Cardiac septum (tissue), 1 donor: ENCODE data around the gene PSMC5. TPM values are rescaled to one million over a fixed set of nuclear protein-coding genes. Genes with fewer than 3 reads are reported as not detected.
"Not testable (repeated sequence)": the region's sequence is repeated elsewhere in the genome, so short reads cannot be mapped to it uniquely, and the experiment has no call there.

ENCODE experiments used
- DNase-seq: peaks from one replicate; pipeline ENCODE4 v3.0.0-alpha.2; 2020; ENCODE audit warnings: low spot score
- intact Hi-C: fragments of 100-400 bp; cut with DNase I; formaldehyde crosslinking; loops from one replicate; pipeline ENCODE4 v1.14.0; 2022
- long read RNA-seq: library from polyadenylated mRNA; unstranded; transcript quantifications from one replicate; pipeline ENCODE4 v2.0.0, GENCODE V29; 2021
- total RNA-seq: library from RNA; stranded (reverse); fragmentation: NEBNext Ultra II Directional; extraction: Animal tissue kit (Norgen Biotek cat#: 25700); gene quantifications from one replicate; pipeline ENCODE4 v1.2.1, GENCODE V29; 2021
- donor health status: DM: no; HTN: no; CAD: no.

PSMC5 gene
- 109 TPM for total RNA-seq
- long read RNA-seq, transcript PSMC5-201 (12 exons, 1,579 nt) = major isoform, 194 of 231 reads
- long read RNA-seq, transcript PSMC5-203 (12 exons, 1,680 nt) = minor isoform, 7 of 231 reads
- long read RNA-seq, partial matches to known transcripts = 11 of 231 reads
- long read RNA-seq, other reads (novel, unspliced or antisense) = 18 of 231 reads

DNA sequence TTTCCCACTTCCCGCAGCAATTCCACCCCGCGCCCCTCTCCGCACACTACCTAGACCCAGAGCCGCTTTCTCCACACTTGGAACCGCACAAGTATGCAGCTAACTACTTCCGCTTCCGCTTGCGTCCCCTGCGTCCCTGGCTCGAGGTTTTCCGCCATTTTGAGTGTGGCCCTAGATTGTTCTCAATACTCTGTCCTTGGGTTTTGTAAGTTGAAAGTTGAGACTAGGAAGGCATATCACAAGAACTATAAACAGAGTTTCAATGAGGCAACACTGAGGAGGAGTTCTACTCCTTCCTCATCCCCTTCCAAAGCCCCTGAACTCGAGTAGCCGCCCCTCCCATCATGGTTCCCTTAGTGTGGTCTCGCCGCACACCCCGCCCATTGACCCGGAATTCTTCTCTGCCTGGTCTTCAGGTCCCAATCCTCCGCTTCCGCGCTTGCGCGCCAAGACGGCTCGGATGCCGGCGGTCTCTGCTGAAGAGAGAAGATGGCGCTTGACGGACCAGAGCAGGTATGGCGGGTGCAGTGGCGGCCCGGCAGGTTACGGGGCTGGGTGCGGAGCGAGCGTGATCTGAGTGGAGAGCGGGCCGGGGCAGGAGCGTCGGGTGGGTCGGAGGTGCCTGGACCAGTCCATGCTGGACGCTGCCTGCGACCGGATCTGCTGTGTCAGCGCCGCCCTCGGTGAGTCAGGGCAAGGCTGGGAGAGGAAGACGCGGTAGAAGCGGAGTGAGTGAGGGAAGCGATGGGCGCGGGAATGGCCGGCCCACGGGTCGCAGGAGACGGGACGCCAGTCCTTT, at the start of gene PSMC5, which contains the start of gene FTSJ3:
PSMC5 (plus strand) TSS at position 430 of the 799 bp plus-strand sequence; CDS start at position 490, 60 bp downstream.
FTSJ3 (minus strand) TSS at position 662 of the 799 bp plus-strand sequence. CDS start 761 bp downstream, outside the sequence.
- intact Hi-C loops = loop anchor here (2.0 kb wide), 1 partner anchor 52 kb away; the partner anchor contains the start of gene DDX42
- peak; percentile 98 for DNase-seq

DNA sequence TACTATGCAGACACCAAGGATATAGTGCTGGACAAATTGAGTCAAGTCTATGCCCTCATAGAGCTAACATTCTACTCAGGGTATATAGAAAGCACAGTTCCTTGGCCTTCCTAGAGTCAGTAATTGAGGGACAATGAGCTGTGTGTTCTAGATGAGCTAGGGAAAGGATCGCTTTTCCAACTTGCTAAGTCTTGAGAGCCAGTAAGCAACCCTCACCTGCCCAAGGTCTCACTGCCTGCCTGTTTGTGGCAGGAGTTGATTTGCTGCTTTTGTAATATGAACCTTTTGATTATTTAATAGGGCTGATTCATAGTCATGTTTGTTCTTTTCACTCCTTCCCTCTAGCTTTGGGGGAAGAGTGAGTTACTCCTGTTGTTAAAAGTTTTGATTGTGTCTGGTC, 46.7 kb upstream of the PSMC5 start:
- DNase-seq = no peak
- intact Hi-C loops = no loop called here

DNA sequence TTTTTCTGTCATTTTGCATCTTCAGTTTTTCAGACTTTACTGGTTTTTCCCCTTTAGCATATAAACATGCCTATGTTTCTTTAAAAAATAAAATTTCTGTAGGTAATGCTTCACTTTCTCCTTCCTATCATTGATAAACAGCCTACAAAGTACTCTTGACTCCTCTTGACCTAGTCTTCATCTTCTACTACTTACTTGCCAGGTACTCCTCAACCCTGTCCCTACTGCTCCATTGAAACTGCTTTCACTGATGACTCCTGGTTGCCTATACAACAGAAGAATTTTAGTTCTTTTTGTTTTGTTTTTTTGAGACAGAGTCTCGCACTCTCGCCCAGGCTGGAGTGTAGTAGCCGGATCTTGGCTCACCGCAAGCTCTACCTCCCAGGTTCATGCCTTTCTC, 46.3 kb upstream of the PSMC5 start:
- no peak for DNase-seq
- intact Hi-C loops = no loop called here

DNA sequence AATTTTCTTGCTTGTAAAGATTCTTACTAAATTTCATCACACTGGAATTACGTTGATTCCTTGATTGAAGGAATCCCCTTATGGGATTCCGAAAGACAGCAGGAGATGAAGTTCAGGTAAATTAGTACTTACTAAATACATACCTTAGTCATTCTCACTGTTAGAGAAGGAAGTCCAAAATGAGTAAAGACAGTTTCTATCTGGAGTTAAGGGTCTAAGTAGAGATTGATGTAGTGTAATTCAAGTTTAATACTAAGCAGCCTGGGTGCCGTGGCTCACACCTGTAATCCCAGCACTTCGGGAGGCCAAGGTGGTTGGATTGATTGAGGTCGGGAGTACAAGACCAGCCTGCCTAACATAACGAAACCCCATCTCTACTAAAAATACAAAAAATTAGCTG, 43.7 kb upstream of the PSMC5 start:
- DNase-seq = no peak
- intact Hi-C loops = no loop called here

DNA sequence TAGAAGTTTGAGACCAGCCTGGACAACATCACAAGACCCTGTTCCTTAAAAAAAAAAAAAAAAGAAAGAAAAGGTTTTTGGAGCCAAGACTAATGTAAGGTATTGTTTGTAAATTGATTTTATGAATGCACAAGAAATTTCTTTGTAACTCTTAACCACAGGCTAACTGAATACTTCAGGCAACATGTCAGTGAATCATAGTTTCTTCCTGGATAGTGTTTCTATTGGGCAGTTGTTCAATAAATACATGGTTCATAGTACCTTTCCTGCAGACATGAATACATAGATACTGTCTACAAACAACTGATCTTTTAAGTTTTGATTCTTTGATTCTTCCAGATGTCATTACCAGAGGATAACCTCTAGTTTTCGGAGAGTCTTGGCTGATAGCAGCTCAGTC, 41.7 kb upstream of the PSMC5 start:
- intact Hi-C loops = no loop called here
- DNase-seq = no peak

DNA sequence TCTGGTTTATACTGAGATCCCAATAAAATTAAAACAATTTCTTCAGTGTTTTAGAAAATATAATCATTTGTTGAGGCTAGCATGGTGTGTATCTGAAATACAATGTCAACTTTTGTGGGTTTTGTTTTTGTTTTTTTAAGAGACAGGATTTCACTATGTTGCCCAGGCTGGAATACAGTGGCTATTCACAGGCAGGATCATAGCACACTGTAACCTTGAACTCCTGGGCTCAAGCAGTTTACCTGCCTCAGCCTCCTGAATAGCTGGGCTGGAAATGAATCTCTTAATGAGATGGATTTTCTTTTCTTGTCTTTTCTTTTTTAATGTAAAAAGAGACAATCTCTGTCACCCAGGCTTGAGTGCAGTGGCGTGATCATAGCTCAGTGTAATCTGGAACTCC, 41.1 kb upstream of the PSMC5 start:
- DNase-seq = no peak
- intact Hi-C loops = no loop called here

DNA sequence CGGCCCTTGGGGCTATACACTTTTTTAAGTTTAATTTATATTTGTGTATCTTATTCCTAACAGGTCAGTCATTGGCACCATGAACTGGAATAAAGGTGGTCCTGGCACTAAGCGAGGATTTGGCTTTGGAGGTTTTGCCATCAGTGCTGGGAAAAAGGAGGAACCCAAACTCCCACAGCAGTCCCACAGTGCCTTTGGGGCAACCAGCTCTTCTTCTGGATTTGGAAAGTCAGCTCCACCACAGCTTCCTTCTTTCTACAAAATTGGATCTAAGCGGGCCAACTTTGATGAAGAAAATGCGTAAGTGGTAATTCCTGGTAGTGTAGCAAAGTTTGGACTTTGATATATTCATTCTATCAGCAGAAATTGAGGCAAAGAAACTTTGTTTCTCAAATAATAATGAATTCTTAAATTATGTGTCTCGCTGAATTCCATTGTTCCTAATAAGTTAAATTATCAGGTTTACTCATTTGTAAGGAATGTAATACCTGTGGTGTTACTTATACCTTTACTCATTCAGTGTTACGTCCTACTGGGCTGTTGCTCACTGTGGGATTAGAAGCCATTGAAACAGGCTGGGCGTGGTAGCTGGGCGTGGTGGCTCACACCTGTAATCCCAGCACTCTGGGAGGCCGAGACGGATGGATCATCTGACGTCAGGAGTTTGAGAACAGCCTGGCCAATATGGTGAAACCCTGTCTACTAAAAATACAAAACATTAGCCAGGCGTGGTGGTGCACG, 40.1 kb upstream of the PSMC5 start:
- intact Hi-C loops = no loop called here
- DNase-seq = no peak

DNA sequence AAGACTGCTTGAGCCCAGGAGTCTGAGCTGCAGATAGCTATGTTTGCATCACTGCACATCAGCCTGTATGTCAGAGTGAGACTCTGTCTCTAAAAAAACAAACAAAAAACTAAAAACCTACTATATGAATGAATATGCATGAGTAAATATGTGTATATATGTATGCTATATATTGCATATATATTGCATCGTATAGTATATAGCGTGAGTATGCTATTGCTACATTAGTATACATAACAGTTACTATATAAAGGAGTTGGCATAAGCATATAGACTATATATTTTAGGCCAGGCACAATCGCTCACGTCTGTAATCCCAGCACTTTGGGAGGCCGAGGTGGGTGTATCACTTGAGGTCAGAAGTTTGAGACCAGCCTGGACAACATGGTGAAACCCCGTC, 37.2 kb upstream of the PSMC5 start:
- intact Hi-C loops = no loop called here
- DNase-seq = no peak

DNA sequence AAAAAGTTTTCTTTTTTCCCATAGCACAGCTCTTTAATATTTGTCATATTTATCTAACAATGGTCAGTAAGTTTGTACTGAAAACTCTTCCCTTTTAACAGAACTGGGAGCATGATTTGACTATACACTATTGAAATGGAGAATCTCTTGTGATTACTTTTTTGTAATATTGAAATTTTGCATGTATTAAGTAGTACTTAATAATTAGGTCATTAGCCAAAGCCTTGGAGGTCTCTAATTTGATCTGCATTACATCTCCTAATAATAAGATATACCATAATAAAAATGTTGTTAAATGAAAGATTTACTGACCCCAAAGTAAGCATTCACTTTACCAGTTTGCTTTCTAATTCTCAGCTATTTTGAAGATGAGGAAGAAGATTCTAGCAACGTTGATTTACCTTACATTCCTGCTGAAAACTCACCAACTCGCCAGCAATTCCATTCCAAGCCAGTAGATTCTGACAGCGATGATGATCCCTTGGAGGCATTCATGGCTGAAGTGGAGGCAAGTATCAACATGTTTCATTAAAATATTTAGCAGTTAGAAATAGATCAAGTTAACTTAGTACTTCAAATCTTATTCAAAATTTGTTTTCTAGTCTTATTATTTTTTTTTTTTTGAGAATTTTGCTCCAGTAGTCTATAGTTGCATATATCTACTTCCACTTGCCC, 35.0 kb upstream of the PSMC5 start:
- intact Hi-C loops = no loop called here

DNA sequence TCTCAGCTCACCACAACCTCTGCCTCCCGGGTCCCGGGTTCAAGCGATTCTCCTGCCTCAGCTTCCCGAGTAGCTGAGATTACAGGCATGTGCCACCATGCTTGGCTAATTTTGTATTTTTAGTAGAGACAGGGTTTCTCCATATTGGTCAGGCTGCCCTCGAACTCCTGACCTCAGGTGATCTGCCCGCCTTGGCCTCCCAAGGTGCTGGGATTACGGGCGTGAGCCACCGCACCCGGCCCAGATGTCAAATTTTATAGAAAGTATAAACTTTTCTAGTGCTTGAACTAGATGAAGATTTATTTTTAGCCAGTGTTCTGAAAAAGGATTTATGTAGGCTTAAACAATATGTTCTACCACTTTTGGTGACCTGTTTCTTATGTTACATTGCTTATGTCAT, 30.9 kb upstream of the PSMC5 start:
- DNase-seq, intact Hi-C loops: not testable (repeated sequence)

More for the DNA sequence above, 35.0 kb upstream of the PSMC5 start:
- no peak for DNase-seq

DNA sequence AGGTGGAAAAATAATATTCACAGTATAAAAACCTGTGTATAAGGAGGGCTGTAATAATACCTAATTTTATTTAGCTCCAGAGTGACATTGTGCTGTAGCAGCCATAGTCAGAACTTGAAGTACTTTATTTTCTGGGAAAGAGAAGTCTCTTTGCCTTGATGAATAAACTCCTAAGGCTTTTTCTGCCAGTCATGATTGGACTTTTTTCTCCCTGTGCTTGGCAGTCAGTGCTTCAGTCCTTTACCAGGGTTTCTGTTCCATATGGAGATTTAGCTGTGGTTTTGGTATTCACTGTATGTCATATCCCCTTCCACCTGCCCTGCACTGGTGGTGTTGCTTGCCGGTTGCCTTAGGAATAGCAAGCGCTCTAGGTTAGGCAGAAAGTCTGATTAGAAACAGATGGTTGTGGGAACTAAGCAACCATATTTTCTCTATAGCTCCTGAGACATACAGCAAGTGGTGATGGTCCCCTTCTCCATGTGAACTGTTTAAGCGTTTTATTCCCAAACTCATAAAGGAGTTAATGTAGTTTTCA, 28.6 kb upstream of the PSMC5 start:
- no peak for DNase-seq
- intact Hi-C loops = no loop called here

DNA sequence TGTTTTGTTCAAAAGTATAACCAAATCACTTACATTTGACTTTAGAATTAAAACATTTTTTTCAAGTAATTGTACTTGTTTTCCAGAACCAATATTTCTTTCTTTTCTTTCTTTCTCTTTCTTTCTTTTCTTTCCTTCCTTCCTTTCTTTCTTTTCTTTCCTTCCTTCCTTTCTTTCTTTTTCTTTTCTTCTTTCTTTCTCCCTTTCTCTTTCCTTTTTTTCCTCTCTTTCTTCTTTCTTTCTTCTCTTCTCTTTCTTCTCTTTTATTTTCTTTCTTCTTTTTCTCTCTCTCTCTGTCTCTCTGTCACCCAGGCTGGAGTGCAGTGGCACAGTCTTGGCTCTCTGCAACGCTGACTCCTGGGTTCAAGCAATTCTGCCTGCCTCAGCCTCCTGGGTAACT, 26.4 kb upstream of the PSMC5 start:
- no peak for DNase-seq
- intact Hi-C loops = no loop called here

DNA sequence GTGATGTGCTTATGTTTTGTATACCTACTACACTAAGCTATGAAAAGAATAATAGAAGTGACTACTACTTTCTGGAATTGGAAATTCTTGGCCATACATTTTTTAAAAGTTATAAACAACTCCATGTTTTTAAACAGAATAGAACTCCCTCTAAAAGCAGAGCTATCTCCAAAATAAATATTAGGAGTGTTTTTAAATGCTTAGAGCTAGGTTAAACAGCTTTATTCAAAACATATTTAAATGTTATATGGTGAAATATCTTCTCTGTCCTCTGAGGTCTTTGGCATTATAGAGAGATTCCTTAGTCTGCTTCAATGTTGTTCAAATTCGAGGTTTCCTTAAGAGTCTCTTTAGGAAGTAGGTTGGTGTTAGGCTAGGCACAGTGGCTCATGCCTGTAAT, 22.9 kb upstream of the PSMC5 start:
- no peak for DNase-seq
- intact Hi-C loops = no loop called here

DNA sequence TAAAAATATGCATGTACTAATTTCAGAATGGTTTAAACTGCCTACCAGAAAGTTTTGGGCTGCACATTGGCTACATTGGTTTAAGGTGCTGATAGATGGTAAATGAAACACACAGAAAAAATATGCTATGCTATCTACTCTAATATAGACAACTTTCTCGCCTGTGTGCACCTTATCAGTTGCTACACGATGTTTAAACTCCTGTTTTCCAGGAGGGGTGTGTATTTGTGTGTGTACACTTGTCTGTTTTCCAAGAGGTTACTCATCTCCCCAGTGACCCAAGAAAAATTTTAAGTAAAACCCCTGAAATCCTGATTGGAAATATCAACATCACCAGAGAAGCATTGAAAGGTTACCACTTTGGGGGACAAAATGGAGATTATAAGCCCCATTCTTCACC, 21.6 kb upstream of the PSMC5 start:
- intact Hi-C loops = no loop called here
- DNase-seq = no peak

DNA sequence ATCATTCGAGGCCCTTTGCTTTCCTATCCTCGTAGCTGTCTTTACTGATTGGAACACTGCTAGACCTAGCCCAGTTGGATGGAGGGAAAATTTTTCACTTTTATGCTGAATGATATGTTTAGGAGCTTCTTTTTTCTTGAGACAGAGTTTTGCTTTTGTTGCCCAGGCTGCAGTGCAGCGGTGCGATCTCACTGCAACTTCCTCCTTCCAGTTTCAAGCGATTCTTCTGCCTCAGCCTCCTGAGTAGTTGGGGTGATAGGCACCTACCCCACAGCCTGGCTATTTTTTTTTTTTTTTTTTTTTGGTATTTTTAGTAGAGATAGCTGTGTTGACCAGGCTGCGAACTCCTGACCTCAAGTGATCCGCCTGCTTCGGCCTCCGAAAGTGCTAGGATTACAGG, 17.3 kb upstream of the PSMC5 start:
- no peak for DNase-seq
- intact Hi-C loops = no loop called here

DNA sequence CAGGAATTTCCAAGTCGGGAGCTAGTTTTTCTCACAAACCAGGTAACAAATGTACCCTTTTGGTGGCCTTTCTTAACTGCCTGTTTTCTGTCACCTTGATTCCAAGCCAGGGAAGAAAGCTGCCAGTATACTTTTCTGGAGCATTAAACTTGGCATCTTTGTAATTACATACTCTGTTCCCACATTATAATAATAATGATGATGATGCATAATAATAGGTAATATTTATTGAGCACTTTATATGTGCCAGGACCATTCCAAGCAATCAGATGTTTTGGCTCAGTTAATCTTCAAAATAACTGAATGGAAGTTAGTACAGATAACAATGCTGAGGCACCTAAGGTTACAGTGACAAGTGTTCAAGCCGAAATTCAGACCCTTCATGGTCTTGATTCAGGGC, 11.1 kb upstream of the PSMC5 start:
- DNase-seq = no peak
- intact Hi-C loops = no loop called here

DNA sequence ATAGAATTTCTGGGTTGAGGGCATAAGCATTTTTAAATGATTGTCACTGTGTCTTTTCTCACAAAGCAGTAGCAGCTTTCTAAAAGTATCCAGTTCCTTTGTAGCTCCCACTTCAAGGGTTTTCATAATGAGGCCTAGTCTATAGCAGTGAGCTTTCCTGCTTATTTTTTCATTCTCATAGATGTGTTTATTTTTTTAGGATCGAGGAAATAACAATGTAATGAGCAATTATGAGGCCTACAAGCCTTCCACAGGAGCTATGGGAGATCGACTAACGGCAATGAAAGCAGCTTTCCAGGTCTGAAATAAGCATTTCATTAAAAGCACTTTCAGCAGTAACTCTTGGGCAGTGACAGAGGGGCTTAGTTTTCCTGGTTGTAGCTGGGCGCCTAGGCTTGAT, 10.6 kb upstream of the PSMC5 start:
- intact Hi-C loops = no loop called here
- DNase-seq = no peak

DNA sequence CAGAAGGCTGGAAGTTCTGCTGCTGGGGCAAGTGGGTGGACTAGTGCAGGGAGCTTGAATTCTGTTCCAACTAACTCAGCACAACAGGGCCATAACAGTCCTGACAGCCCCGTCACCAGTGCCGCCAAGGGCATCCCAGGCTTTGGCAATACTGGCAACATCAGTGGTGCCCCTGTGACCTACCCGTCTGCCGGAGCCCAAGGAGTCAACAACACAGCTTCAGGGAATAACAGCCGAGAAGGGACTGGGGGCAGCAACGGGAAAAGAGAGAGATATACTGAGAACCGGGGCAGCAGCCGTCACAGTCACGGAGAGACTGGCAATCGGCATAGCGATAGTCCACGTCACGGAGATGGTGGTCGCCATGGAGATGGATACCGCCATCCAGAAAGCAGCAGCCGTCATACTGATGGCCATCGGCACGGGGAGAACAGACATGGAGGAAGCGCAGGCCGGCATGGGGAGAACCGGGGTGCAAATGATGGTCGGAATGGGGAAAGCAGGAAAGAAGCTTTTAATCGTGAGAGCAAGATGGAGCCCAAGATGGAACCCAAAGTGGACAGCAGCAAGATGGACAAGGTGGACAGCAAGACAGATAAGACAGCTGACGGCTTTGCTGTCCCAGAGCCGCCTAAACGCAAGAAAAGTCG, 9.4 kb upstream of the PSMC5 start:
- no peak for DNase-seq
- intact Hi-C loops = no loop called here

DNA sequence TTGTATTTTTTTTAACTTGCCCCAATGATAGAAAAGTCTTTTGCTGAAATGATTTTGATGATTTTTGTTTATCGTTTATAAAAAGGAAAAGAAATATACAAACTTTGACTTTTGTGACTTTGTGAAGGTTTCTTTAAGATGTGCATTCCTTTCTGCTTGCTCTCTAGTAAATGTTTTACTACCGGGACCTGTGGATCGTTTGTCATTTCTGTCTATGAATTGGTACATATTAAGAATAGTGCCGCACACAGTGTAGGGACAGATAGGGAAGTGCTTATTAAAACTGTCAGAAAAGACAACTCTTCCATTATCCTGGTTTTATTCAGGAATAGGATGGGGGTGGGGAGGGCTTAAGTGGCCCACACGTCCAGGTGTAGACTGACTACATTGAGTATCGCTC, 8.1 kb upstream of the PSMC5 start:
- intact Hi-C loops = no loop called here

More for the DNA sequence above, 8.1 kb upstream of the PSMC5 start:
- no peak for DNase-seq
